Endothelial cell of hepatic sinusoid (primary cell): ENCODE data around the gene TRAFD1.
"Not testable (repeated sequence)": the region's sequence is repeated elsewhere in the genome, so short reads cannot be mapped to it uniquely, and the experiment has no call there.

Experiments
- in situ Hi-C: cut with HindIII; loops from 2 replicates; pipeline ENCODE4 v1.10.0; 2017; ENCODE audit warnings: low sequenced_read_pairs

Gene TRAFD1, protein sequence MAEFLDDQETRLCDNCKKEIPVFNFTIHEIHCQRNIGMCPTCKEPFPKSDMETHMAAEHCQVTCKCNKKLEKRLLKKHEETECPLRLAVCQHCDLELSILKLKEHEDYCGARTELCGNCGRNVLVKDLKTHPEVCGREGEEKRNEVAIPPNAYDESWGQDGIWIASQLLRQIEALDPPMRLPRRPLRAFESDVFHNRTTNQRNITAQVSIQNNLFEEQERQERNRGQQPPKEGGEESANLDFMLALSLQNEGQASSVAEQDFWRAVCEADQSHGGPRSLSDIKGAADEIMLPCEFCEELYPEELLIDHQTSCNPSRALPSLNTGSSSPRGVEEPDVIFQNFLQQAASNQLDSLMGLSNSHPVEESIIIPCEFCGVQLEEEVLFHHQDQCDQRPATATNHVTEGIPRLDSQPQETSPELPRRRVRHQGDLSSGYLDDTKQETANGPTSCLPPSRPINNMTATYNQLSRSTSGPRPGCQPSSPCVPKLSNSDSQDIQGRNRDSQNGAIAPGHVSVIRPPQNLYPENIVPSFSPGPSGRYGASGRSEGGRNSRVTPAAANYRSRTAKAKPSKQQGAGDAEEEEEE

GRCh38 chr12:112125250-112125999 is at the start of gene TRAFD1:
Gene TRAFD1, plus strand, starts transcription at chr12:112125560. Its CDS starts 4,963 bp downstream, at chr12:112130523.
- in situ Hi-C loops = no loop called here

- in situ Hi-C loops = no loop called here
Observed at GRCh38 chr12:112087055-112087850, 38.1 kb upstream of the TRAFD1 start.

DNA sequence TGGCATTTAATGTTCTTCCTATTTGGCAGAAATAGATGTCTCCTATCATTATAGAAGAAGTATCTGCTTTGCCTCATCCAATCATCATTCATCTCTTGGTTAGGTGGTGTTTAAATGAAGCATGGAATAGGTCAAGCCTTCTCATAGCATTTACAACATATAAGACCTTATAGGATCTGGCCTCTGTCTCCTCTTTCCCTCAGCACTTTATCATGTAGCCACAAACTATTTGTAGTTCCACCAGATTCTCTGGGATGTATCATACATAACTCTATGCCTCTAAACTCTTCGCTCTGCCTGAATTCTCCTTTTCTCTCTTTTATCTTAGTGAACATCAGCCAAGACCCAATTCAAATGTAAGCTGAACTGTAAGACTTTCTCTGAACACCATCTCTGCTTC is 37.5 kb upstream of the TRAFD1 start:
- in situ Hi-C loops = no loop called here

DNA sequence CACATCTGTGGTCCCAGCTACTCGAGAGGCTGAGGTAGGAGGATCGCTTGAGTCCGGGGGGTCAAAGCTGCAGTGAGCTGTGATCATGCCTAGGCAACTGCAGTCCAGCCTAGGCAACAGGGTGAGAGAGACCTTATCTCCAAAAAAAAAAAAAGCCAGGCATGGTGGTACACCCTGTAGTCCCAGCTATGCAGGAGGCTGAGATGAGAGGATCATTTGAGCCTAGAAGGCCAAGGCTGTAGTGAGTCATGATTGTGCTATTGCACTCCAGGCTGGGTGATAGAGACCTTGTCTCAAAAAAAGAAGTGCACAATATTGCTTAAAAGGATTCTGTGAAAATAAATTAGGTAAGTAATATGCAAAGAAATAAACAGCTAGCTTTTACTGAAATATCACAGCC is 33.8 kb upstream of the TRAFD1 start:
- in situ Hi-C loops = no loop called here

DNA sequence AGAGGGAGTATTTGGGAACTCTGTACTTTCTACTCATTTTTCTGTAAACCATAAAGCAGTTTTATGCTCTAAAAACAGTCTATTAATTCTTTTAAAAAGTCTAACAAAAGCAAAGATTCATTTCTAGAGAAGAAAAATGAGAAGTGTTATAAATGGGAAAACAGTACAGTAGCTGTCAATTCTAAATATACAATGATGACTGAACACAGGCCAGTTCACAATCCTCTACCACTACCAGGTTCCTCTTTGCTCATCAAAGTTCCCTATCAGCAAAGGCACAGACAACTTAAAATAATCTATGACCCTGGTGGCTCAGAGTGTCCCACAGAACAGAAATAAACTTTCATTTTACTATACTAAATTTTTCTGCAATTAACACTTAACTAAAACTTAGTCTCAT is 29.3 kb upstream of the TRAFD1 start:
- in situ Hi-C loops = no loop called here

GRCh38 chr12:112096667-112097066 is 28.7 kb upstream of the TRAFD1 start:
- in situ Hi-C loops = no loop called here

- in situ Hi-C loops = no loop called here
Observed at GRCh38 chr12:112097641-112098040, 27.7 kb upstream of the TRAFD1 start.

DNA sequence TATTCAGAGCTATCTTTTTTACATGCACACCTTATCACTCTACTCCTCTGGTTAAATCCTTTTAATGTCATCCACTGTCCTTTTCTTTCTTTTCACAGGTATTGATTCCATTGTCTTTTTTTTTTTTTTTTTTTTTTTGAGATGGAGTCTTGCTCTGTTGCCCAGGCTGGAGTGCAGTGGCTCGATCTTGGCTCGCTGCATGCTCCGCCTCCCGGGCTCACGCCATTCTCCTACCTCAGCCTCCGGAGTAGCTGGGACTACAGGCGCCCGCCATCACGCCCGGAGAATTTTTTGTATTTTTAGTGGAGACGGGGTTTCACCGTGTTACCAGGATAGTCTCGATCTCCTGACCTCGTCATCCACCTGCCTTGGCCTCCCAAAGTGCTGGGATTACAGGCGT is 24.9 kb upstream of the TRAFD1 start:
- in situ Hi-C loops = not testable (repeated sequence)

GRCh38 chr12:112102127-112102526 is 23.2 kb upstream of the TRAFD1 start:
- in situ Hi-C loops = no loop called here

- in situ Hi-C loops = not testable (repeated sequence)
Observed at GRCh38 chr12:112102746-112103145, 22.6 kb upstream of the TRAFD1 start.

DNA sequence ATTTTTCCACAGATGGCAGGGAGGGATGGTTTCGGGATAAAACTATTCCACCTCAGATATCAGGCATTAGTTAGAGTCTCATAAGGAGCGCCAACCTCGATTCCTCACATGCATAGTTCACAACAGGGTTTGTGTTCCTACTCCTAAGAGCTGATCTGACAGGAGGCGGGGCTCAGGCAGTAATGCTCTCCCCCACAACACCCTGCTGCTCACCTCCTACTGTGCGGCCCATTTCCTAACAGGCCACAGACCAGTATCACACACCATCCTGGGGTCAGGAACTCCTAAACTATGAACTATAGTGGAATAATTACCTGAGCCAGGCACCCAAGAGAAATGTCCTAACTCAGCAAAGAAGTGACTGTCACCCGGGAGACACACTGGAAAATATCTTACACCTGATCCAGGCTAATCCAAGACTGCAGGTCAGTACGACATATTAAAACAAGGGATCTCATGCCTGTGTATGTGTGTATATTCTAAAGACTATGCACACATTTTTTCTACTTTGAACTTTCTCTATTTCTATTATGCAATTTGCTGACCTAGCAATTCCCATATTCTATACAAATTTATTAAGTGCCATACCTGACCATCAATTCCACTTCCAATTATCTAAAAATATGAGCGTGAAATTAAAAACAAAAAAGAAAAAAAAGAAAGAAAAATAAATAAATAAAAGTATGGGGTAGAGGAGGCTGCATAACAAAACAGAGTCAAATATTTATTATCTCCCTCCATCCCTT is 21.4 kb upstream of the TRAFD1 start:
- in situ Hi-C loops = no loop called here

DNA sequence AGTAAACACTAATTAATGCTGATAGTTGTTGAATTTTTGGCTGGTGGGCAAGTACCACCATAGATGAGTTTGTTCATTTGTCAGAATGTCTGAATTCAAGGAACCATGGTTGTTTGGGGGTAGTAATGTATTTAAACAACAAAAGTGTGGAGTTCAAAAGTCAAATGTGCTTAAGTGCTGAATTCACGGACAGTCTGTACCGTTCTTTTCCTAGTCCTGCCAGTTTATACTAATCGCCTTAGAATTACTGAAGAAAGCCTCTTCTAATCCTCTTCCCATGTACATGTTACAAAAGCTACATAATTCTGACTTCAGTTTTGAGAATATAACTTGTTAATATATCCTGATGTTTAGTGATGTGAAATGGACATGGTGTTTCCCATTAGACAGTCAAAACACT is 19.5 kb upstream of the TRAFD1 start:
- in situ Hi-C loops = no loop called here

DNA sequence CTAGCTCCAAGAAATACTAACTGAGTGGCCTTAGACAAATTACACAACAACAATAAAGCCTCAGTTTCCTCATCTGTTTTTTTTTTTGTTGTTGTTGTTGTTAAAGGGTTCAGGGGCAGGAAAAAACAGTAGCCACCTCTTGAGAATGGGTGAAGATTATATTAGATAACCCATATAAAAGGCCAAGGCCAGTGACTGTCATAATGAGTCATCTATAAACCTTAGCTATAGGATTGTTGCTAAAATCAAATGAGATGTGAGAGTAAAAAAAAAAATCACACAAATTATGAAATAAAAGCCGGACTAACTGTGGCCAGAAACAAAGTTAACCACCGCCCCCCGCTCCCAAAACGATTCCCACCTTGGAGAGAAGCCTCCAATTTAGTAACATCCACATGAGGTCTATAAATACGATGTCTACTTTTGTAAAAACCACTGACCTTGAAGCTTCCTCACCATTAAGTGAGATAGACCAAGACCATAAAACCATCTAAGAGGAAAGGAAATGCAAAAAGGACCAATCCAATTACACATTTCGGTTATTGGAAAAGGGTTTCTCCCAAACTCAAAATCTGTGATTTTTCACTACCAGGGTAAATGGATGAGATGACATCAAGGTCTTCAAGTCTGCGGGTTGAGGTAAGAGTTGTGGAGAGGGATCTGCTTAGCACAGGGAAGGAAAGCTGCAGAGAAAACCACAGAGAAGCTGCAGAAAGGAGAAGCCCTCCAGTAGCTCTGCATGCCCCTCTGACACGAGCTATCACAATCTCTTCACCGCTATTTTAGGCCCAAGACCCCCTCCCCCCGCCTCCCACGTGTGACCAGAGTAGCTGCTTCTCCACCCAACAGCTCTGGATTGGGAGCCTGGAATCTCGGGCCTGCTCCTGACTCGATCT is 17.8 kb upstream of the TRAFD1 start:
- in situ Hi-C loops = no loop called here

- in situ Hi-C loops = no loop called here
Observed at GRCh38 chr12:112108202-112109079, 16.9 kb upstream of the TRAFD1 start, which contains the start of gene NAA25. Gene NAA25, minus strand, starts transcription at chr12:112108783. Its CDS starts 10 bp downstream, at chr12:112108773.

DNA sequence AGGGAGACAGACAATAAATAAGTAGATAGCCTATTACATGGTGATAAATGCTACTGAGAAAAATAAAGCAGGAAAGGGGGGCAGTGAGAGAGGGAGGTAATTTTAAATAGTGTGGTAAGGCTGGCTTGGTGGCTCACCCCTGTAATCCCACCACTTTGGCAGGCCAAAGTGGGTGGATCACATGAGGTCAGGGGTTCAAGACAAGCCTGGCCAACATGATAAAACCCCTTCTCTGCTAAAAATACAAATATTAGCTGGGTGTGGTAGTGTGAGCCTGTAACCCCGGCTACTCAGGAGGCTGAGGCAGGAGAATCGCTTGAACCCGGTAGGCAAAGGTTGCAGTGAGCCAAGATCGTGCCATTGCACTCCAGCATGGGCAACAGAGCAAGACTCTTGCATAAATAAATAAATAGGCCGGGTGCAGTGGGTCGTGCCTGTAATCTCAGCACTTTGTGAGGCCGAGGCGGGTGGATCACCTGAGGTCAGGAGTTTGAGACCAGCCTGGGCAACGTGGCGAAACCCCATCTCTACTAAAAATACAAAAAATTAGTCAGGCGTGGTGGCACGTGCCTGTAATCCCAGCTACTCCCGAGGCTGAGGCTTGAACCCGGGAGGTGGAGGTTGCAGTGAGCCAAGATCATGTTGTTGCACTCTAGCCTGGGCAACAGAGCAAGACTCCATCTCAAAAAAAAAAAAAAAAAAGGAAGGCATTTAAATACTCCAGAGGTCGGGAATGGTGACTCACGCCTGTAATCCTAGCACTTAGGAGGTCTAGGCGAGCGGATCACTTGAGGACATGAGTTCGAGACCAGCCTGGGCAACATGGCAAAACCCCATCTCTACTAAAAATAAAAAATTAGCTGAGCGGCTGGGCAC is 14.3 kb upstream of the TRAFD1 start:
- in situ Hi-C loops = not testable (repeated sequence)

DNA sequence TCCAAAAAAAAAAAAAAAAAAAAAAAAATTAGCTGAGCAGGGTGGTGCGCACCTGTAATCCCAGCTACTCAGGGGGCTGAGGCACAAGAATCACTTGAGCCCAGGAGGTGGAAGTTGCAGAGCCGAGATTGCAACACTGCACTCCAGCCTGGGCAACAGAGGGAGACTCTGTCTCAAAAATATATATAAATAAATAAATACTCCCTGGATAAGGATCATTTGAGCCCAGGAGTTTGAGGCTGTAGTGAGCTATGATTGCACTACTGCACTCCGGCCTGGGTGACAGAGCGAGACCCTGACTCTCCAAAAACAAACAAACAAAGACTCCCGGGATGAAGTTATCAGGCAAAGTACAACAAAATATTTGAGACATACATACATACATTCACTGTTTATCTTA is 13.4 kb upstream of the TRAFD1 start:
- in situ Hi-C loops = no loop called here

DNA sequence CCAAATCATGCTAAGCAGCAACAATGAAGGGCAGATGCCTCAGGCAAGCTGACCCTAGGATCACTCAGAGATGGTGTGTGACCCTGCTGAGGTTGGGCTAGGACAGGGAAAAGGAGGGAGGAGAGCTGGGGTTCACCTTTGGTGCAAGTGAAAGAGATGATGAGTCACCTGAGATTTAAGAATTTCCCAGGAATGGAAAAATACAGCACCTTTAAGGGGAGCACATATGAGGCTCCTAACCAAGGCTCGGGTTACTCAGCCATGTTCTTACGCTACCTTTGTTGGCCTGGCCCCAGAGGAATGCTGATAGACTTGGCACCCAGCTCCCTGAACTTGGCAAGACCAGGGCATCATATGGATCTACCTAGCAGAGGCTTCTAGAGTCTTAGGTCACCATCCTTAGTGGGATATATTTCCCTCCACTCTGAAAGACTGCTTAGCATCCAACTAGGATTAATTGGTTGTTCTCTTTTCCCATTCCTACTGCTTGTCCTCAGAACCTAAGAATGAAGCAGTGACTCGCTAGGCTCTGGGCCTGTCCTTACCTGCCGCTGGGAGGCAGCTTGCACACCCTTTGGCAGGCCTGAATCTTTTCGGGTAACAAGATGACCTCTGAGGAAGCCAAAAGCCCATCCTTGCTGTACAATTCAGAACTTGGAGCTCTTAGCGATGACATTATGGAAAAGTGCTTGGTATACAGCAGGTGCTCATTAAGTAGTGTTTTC is 12.8 kb upstream of the TRAFD1 start:
- in situ Hi-C loops = no loop called here
